ENCODE data around the gene SOBP. TPM values are rescaled to one million over a fixed set of nuclear protein-coding genes. Genes with fewer than 3 reads are reported as not detected.
A peak's percentile ranks its signal among the peaks of the same experiment; 100 is the strongest.

Gene SOBP
- total RNA-seq, 1 experiment from 2014 or later = 0.22 TPM

GRCh38 chr6:107479089-107479690 is 10.7 kb upstream of the SOBP start:
- Histone ChIP-seq H3K4me1 (replicated peaks; ENCODE audit: insufficient read depth) (no peaks in the 10 kb centered on the region), H2AFZ (no peak overlapping the region), H3K79me2 (ENCODE audit: low read depth) (no peaks in the 10 kb centered on the region), H3K4me2 (no peak overlapping the region), H3K27me3 (ENCODE audit: insufficient read depth, low read depth) (no peaks in the 10 kb centered on the region), H3K9me3 (ENCODE audit: insufficient read depth, low read depth) (no peaks in the 10 kb centered on the region), H3K36me3 (ENCODE audit: low read depth) (no peaks in the 10 kb centered on the region), H3K9me2 (ENCODE audit: insufficient read depth) (no peaks in the 10 kb centered on the region), H3F3A (ENCODE audit: insufficient read depth, low read depth) (no peaks in the 10 kb centered on the region), H4K20me1 (ENCODE audit: insufficient read depth) (no peaks in the 10 kb centered on the region), H3K4me3 (no peak overlapping the region), H3K27ac (no peak overlapping the region)
- TF ChIP-seq CTCF (conservative IDR thresholded peaks at IDR 0.05) (no peak), EZH2 (IDR thresholded peaks at IDR 0.05; ENCODE audit: low read depth) (no peak)
- BruUV-seq (replicated peaks) = no TSS peak
- CTCF ChIA-PET = no interaction called here
- intact Hi-C loops (cut with micrococcal nuclease; ENCODE audit: unreplicated experiment) = no loop called here
- POLR2A ChIA-PET (ENCODE audit: unreplicated experiment) = no interaction called here
- DNase-seq = no peak

GRCh38 chr6:107485157-107485556 is 4.8 kb upstream of the SOBP start:
- no peaks in the 10 kb centered on the region for H3K79me2 ChIP-seq (ENCODE audit: low read depth)
- DNase-seq = no peak
- no peaks in the 10 kb centered on the region for H4K20me1 ChIP-seq (ENCODE audit: insufficient read depth)
- BruUV-seq (replicated peaks) = no TSS peak
- no peak overlapping the region for H2AFZ ChIP-seq
- H3K27me3 ChIP-seq (ENCODE audit: insufficient read depth, low read depth) = peaks cover 29% of the 10 kb centered on the region
- no peaks in the 10 kb centered on the region for H3K9me3 ChIP-seq (ENCODE audit: insufficient read depth, low read depth)
- H3K4me1 ChIP-seq (replicated peaks; ENCODE audit: insufficient read depth) = peaks cover 5% of the 10 kb centered on the region; the same call in 1 of the 2 replicates
- H3K4me2 ChIP-seq = no peak overlapping the region
- ChIA-PET POLR2A (ENCODE audit: unreplicated experiment) (no interaction called here), CTCF (no interaction called here)
- no peaks in the 10 kb centered on the region for H3K9me2 ChIP-seq (ENCODE audit: insufficient read depth)
- TF ChIP-seq CTCF (conservative IDR thresholded peaks at IDR 0.05) (no peak), EZH2 (IDR thresholded peaks at IDR 0.05; ENCODE audit: low read depth) (no peak)
- H3K36me3 ChIP-seq (ENCODE audit: low read depth) = no peaks in the 10 kb centered on the region
- no peak overlapping the region for H3K27ac ChIP-seq
- intact Hi-C loops (cut with micrococcal nuclease; ENCODE audit: unreplicated experiment) = no loop called here
- no peaks in the 10 kb centered on the region for H3F3A ChIP-seq (ENCODE audit: insufficient read depth, low read depth)
- no peak overlapping the region for H3K4me3 ChIP-seq

- CTCF ChIA-PET = no interaction called here
These were observed 1.6 kb upstream of the SOBP start for GRCh38 chr6:107488174-107488874.

More at GRCh38 chr6:107488174-107488874, 1.6 kb upstream of the SOBP start:
- TF ChIP-seq EZH2 (IDR thresholded peaks at IDR 0.05; ENCODE audit: low read depth) (no peak), CTCF (conservative IDR thresholded peaks at IDR 0.05) (no peak)
- intact Hi-C loops (cut with micrococcal nuclease; ENCODE audit: unreplicated experiment) = no loop called here
- H4K20me1 ChIP-seq (ENCODE audit: insufficient read depth) = no peaks in the 10 kb centered on the region
- no peak overlapping the region for H3K27ac ChIP-seq
- no peak for DNase-seq
- H3K9me3 ChIP-seq (ENCODE audit: insufficient read depth, low read depth) = no peaks in the 10 kb centered on the region
- H3K4me1 ChIP-seq (replicated peaks; ENCODE audit: insufficient read depth) = peaks cover 5% of the 10 kb centered on the region; the same call in 1 of the 2 replicates
- no peaks in the 10 kb centered on the region for H3F3A ChIP-seq (ENCODE audit: insufficient read depth, low read depth)
- H3K27me3 ChIP-seq (ENCODE audit: insufficient read depth, low read depth) = peaks cover 35% of the 10 kb centered on the region
- H3K4me3 ChIP-seq = peak overlapping the region; percentile 58
- no peaks in the 10 kb centered on the region for H3K36me3 ChIP-seq (ENCODE audit: low read depth)
- no peaks in the 10 kb centered on the region for H3K79me2 ChIP-seq (ENCODE audit: low read depth)
- POLR2A ChIA-PET (ENCODE audit: unreplicated experiment) = no interaction called here
- no peaks in the 10 kb centered on the region for H3K9me2 ChIP-seq (ENCODE audit: insufficient read depth)
- BruUV-seq (replicated peaks) = no TSS peak
- H3K4me2 ChIP-seq = peak overlapping the region; percentile 98
- H2AFZ ChIP-seq = peak overlapping the region; percentile 89

Data from PC-9 (cell line).